Left lobe of liver (tissue), 2 donors: ENCODE data around the gene GNAI3. TPM values are rescaled to one million over a fixed set of nuclear protein-coding genes. Genes with fewer than 3 reads are reported as not detected.
"Not testable (repeated sequence)": the region's sequence is repeated elsewhere in the genome, so short reads cannot be mapped to it uniquely, and the experiment has no call there.

Source experiments
- ATAC-seq: fragments of 200-7000 bp; cut with Tn5 transposase; one replicate; pipeline ENCODE4 v1.9.1; 2020; ENCODE audit warnings: mild to moderate bottlenecking, moderate library complexity
- DNase-seq: peaks from one replicate; pipeline ENCODE4 v3.0.0-alpha.2; 2020; ENCODE audit warnings: low spot score
- total RNA-seq: library from RNA; stranded (reverse); gene quantifications from one replicate; pipeline ENCODE4 v1.2.1, GENCODE V29; 2021
- donor health status: DM: no; HTN: no; CAD: no; lungs with moderate emphysema.
- donor health status: DM: no; HTN: yes; CAD: no.

The GNAI3 gene
- total RNA-seq, 1 donor from 2014 or later = 2.5 TPM

- peak; percentile 97 for ATAC-seq
- peak; percentile 89 for DNase-seq
Measured at GRCh38 chr1:109655615-109656519, 107.5 kb downstream of the GNAI3 start, which contains the start of gene GSTM4. TSS of gene GSTM4 (plus strand) at chr1:109656099. CDS start at chr1:109656390, 291 bp downstream.

GRCh38 chr1:109657395-109657794 lies 109.0 kb downstream of the GNAI3 start:
- DNase-seq (no peak), ATAC-seq (no peak)

- no peak for DNase-seq
- ATAC-seq = no peak
Measured at GRCh38 chr1:109657970-109658369, 109.6 kb downstream of the GNAI3 start.

- ATAC-seq = no peak
- DNase-seq = no peak
Measured at GRCh38 chr1:109658533-109659042, 110.2 kb downstream of the GNAI3 start.

GRCh38 chr1:109659145-109659544 lies 110.7 kb downstream of the GNAI3 start:
- no peak for DNase-seq
- ATAC-seq = no peak

- DNase-seq = no peak
Measured at GRCh38 chr1:109659997-109660690, 111.7 kb downstream of the GNAI3 start.

GRCh38 chr1:109660691-109661026 lies 112.2 kb downstream of the GNAI3 start:
- not testable (repeated sequence) for ATAC-seq, DNase-seq

More at GRCh38 chr1:109659997-109660690, 111.7 kb downstream of the GNAI3 start:
- no peak for ATAC-seq

GRCh38 chr1:109661391-109661790 lies 113.0 kb downstream of the GNAI3 start:
- ATAC-seq (no peak), DNase-seq (no peak)

- DNase-seq (no peak), ATAC-seq (no peak)
Measured at GRCh38 chr1:109664671-109665070, 116.3 kb downstream of the GNAI3 start.

- peak; percentile 93 for ATAC-seq
Measured at GRCh38 chr1:109667452-109668122, 119.2 kb downstream of the GNAI3 start, which contains the start of gene GSTM2. TSS of gene GSTM2 (plus strand) at chr1:109668057. CDS start at chr1:109668116, 59 bp downstream.

More at GRCh38 chr1:109667452-109668122, 119.2 kb downstream of the GNAI3 start, which contains the start of gene GSTM2:
- DNase-seq = peak; percentile 75

Other genes with a start within 250 kb of the GNAI3 start
- not detected for gene MYBPHL, start 241.6 kb upstream of the GNAI3 start, total RNA-seq
- gene SORT1, start 150.7 kb upstream of the GNAI3 start, total RNA-seq = 3.6 TPM
- gene PSMA5, start 122.2 kb upstream of the GNAI3 start, total RNA-seq = 59.2 TPM
- 9.6 TPM for gene SYPL2, start 82.1 kb upstream of the GNAI3 start, total RNA-seq
- gene ATXN7L2, start 64.7 kb upstream of the GNAI3 start, total RNA-seq = 4.3 TPM
- 3.3 TPM for gene CYB561D1, start 54.5 kb upstream of the GNAI3 start, total RNA-seq
- 3.5 TPM for gene AMIGO1, start 38.9 kb upstream of the GNAI3 start, total RNA-seq
- not detected for gene GPR61, start 8.7 kb upstream of the GNAI3 start, total RNA-seq
- 0.25 TPM for gene GNAT2, start 71.0 kb downstream of the GNAI3 start, total RNA-seq
- gene AMPD2, start 71.2 kb downstream of the GNAI3 start, total RNA-seq = 56.1 TPM
- 25.4 TPM for gene GSTM4, start 107.5 kb downstream of the GNAI3 start, total RNA-seq
- gene GSTM2, start 119.4 kb downstream of the GNAI3 start, total RNA-seq = 15.1 TPM
- gene GSTM1, start 139.2 kb downstream of the GNAI3 start, total RNA-seq = not detected
- gene GSTM5, start 163.6 kb downstream of the GNAI3 start, total RNA-seq = 0.10 TPM
- gene GSTM3, start 192.4 kb downstream of the GNAI3 start, total RNA-seq = 3.0 TPM
- gene EPS8L3, start 215.3 kb downstream of the GNAI3 start, total RNA-seq = 0.15 TPM